GM19324 (cell line): ENCODE measurements around the gene LRRN3.

ENCODE experiments used
- ATAC-seq: cut with Tn5 transposase; IDR thresholded peaks from one replicate; pipeline ENCODE4 v1.9.1; 2021; ENCODE audit warnings: mild to moderate bottlenecking, moderate library complexity; ENCODE audit not compliant: unreplicated experiment, low FRiP score

Gene LRRN3

DNA sequence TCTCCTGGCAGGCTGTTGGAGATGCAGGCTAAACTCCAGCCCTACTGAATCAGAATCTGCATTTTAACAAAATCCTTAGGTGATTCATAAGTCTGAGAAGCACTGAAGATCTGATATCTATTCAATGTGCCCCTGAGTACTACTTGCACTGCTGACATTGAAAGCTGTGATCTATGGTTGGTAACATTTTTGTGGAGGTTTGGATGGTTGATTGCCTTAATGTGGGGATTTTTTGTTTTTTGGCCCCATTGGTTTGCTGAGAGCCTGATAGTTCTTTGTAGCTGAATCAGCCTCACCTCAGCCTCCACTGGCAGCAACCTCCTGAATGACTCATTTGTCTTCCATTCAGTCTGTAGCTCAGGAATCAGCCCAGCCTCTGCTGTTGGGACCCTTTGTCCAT is 14.7 kb upstream of the LRRN3 start:
- no peak for ATAC-seq

DNA sequence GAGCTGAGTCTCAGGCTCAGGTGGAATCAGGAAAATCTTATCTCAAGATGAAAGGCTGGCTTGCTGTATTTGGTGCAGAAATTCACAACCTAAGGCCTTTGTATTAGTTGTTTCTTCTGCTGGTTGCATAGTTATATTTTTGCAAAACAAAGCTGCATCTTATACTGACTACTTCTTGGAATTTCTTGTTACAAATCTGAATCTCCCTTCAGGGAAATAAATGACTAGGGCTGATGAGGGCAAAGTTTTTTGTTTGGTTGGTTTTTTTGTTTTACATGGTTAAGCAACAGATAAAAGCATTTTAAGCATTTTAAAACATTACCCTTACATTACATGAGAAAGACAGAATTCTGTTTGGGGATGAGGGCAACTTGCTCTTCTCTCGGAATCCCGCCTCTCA is 13.9 kb upstream of the LRRN3 start:
- ATAC-seq, result no peak

DNA sequence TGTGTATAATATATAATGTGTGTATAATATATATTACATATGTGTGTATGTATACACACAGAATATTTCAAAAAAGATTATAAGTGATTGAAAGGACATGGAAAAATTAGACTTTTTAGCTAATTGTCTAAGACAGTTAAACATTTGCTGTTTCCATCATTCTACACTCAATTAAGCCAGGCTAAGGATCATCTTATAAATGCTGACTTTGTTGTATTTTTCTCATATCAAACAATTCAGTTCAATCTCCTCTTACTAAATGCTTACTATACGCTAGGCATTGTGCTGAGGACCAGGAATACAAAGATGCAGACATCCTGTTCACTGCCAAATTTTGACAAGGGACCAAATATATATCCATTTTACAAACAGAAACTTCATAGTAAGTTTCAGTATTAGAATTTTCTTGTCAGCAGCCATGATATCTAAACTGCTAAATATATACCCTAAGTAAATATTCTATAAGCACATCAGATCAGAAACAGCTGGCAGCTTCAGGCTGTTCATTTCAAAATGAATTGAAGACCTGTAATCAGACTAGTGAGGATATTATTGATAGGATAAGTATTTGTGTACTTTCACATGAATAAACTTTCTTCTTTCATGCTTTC is 10.3 kb upstream of the LRRN3 start:
- ATAC-seq, result no peak

DNA sequence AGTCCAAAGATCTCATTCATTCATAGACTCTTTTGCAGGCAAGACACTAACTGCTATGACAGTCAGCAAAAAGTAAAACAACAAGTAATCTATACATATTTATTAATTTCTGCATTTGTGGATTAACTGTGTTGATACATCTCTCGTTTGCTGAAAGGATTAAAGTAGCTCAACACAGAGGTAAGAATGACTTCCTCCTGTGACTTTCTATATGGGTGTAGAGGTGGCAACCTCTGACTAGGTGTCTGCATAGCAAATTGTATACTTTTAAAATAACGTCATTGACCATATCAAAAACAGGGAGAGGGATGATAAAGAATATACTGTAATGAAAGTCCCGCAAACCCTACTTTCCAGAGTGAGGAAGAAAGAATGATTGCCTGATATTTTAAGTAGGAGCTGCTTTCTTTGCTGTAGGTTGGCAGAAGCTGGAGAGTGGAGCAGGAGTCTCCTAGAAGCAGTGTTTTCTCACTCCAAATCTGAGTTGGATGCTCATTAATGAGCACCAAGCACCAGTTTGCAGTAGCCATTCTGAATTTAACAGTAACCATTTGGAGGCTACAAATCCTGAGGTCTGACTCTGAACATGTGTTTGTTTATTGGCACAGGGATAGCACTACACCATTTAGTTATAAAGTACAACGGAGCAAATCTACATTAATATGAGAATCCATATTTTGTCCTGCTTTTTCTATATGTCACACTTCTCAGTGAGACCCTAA is 9.2 kb upstream of the LRRN3 start:
- no peak for ATAC-seq

DNA sequence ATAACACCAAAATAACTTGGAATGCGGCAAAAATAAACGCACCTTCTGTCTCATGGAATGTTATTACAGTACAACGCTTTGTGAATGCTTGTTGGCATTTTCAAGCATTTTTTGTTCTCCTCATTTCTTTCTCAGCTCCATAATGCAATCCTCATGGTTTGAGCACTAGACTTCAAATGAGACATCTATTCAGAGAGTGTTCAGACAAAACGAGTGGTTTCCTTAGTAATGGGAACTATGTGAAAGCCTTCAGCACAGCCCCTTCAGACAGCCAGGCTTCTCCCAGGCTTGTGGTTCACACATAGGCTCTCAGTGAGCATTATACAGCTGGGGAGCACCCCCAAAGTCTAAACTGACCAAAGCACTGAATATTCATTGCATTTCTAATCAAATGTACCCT is 8.6 kb upstream of the LRRN3 start:
- ATAC-seq, result no peak

DNA sequence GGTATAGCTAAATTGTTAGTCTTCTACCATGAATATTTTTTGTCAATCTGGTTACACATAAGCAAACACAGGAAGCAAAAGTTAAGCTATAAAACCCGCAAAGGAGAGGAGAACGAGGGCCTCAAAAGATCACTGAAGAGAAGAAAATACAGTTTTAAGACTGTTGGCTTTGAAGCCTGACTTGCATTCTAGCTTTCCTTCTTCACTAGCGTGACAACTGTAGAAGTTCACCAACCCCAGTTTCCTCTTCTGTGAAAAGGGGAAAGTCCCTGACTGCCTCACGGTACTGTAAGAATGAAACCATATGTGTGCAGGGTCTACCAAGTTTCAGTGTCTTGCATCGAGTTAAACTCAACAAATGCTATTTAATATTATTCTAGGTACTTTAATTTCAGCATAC is 7.5 kb upstream of the LRRN3 start:
- ATAC-seq, result peak; percentile 99

DNA sequence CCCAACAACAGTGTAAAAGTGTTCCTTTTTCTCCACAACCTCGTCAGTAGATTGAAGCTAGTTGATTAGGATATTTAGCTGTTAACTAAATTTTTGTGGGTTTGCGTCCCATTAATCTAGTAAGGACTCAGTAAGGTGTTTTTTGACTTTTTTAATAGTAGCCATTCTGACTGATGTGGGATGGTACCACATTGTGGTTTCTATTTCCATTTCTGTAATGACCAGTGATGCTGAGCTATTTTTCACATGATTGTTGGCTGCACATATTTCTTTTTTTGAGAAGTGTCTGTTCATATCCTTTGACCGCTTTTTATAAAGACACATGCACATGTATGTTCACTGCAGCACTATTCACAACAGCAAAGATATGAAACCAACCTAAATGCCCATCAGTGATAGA is 5.6 kb upstream of the LRRN3 start:
- ATAC-seq, result no peak

DNA sequence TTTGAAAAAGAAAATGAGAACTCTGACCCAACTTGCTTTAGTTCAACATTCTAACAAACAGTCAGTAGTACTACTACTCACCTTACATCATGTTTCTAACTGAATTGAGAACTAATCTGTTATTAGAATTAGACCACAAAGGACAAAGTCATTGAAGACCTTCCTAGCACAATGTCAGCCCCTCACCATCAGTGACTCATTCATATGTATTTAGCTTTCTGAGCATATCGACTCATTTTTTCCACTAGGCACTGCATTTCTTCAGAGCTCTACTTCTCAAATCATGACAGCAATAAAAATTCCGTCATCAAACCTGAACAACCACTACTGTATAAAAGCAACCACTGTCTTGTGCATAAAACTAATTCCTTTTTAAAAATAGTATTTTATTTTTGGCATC is 4.4 kb upstream of the LRRN3 start:
- ATAC-seq, result no peak

DNA sequence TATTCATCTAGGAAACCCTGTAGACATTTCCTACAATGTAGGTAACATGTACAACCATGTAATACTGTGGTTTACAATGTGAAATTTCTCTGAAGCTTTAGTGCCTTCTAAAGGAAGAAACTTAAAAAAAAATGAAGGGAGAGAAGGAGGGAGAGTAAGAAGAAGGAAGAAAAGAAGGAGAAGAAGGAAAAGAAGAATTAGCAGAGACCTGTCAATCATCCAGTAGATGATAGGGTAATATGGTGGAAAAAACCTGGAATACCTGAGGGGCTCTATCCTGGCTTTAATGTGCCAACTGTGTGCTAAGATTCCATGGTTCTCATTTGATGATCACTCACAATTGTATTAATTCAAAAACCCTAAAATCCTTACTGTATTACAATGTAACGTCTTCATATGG is 2.6 kb upstream of the LRRN3 start:
- ATAC-seq, result no peak

DNA sequence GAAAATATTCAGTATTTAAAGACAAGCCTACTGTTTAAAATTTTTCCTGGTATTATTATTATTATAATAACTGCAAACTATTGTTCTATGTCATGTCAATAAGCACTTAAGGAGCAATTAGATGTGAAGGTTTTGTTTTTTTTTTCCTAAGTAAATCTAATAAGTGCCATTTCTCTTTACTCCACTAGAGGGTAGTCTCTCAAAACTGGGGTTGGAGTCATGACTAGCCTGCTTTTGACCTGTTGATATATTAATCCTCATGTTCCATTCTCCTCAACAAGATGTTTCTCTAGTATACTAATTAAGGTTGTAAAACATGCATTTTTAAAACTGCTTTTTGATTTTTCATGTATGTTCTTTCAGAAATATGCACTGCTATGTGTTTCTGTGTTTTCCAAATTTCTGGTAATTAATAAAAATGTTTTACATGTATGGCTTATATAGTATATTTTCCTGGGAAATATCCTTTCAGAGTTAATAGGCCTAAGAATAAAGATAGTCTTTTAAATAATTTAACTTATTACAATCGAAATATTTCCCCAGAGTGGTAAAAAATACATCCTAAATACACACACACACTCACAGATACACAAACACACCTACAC is 1.0 kb upstream of the LRRN3 start:
- ATAC-seq, result no peak

DNA sequence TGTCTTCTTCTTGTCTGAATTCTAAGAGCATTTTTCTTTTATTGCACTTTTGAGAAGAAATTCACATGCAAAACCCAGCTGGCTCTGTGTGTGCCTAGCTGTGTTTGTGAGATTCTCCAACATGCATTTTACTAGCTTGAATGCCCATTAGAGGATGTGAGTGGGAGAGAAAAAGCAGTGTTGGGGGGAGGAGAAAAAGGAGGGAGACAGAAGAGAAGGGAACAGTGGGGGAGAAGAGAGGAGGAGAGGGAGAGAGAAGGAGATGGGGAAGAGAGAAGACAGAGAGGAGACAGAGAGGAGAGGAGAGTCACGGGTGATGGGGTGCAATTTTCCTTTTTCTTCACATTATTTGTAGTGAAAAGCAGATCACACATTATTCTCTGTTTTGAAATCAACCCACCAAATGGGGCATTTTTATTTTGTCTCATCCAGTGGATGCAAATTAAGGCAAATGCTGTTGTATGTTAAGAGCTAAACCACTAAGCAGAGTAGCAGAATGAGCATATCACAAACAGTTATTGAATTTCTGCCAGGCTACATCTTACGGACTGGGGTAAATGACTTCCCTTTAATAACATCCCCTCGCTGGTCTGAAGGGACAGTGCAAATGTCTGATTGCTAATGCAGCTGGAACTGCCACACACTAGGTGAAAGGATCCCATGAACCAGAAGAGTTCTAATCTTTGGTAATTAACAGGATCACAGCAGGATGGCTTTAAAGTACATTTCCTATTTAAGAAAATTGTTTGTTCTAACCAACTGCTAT is 849 bp downstream of the LRRN3 start:
- peak; percentile 36 for ATAC-seq

DNA sequence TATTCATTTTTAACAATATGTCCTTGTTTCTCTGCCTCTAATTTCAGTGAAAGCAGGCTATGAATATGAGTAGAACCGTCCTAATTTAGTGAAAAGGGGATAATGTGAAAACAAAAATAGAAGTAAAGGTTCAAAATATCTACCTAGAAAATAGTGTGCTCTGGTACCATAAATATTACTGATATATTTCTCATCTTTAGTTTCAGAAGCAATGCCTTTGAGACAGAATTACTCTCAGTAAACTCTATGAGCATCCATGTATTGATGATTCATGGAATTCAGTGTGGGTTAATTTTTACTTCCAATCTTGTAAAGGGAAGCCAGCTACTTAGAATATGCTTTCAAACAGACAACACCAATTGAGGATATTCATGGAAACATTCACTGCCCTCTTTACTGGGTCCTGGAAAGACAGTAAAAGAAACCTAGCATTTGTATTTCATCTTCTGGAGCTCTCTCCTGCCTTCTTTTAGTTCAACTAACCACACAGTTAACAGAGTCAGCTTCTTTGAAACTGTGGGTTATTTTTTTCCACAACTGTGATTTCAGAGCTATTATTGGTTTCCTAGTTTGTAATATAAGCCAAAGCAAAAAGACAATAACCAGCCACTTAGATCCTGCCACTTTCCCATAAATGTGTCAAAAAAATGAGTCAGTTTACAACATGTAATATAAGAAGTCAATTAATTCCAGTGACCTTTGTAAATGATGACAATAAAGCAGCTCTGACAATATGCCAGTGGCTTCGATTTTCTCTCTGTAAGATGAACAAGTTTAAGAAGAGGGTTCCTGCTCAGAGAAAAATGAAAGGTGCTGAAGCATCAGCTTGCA is 1.7 kb downstream of the LRRN3 start:
- ATAC-seq, result peak; percentile 51

DNA sequence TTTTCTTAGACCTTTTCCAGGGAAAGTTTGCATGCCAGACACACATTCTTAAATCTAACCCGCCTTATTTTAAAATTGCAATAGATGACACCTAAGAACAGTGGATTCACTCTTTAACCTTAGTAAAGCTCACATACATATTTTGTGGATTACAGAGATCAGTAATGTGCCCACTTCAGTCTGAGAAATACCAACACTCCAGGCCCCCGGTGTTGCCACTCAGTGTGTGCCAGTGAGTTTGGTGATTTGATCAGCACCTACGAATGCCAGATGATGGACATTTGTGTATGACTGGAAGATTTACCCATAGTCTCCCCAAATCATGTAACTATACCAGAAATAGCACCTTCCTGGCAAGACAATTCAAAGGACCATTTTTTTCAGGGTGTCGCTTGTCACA is 2.6 kb downstream of the LRRN3 start:
- no peak for ATAC-seq

DNA sequence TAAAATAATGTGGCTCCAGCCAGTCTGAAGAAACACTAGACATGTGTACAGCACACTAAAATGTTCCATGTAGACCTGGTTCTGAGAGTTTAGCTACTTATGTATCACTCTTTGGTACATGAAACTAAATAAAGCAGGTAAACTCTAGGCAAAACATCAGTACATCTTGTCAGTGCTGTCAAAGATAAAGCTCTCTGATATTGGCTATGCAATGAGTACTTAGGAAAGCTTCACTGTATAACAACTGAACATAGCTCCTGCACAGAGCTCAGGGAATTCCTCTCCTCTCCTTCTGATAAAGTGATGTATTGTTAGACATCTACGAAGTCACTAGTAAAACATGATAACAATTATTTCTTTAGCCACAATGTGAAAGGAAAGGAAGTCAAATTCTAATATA is 3.5 kb downstream of the LRRN3 start:
- no peak for ATAC-seq

DNA sequence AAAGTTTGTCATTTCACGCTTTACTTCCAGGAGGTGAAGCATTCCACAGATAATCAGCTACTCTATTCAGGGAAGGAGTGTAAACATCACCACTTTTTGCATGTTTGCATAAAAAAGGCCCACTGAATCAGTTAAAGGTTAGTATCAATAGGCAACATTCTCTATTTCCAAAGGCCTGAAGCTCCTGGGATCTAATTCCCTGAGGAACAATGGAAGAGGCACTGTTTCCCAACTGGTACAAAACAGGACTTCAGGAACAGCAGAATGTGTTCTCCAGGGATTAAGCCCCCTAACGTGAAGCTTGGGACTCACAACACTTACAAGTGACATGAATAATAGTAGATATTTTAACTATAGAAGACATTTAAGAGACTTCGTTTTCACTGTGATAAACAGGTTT is 6.1 kb downstream of the LRRN3 start:
- no peak for ATAC-seq

DNA sequence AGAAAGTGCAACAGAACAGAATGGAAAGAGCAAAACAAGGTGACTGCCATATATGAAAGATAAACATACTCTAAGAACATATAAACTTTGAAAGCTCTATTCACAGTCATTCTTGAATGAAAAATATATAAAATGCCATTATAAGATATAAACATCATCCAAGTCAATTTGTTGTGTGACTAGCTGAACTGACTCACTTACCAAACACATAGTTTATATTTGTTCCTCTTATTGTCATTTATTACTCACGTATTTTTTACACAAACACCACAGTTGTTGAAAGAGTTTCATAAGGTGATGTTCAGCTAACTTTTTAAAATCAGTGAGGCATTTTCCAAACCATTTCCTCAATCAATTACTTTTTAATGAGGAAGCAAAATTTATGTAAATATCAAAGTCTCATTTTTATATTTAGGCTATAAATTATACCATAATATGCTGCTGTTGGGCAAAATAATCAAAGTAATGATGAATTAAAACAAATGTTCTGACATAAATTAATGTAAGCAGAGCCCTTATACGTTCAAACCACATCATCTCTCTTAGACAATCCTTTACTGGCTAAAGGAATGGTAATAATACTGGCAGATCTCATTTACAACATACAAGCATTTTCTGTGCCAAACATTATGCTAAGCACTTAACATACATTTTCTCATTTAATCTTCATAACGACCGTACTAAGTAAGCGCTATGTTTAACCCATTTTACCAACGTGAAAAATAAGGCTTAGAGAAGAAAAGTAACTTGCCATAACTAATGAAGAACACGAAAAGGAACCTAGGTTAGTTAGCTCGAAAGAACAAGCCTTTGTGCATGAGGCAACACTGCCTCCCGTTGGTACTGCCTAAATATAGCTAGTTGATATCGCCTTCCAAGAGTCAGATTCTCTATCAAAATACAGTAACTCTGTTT is 7.3 kb downstream of the LRRN3 start:
- ATAC-seq, result peak; percentile 83

DNA sequence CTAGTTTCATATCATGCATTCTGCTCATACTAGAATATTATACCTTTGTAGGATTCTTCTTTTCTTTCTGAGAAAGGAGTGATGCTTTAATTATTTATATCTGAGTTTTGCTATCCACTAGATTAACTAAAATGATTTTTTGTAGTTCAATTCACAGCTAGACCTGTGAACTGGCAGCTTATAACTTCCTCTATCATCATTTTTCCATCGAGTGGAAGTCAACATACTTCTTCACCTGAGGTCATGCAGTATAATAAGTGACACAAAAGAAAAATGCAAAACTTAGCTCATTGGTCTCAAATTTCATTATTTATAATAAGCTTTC is 8.0 kb downstream of the LRRN3 start:
- no peak for ATAC-seq

DNA sequence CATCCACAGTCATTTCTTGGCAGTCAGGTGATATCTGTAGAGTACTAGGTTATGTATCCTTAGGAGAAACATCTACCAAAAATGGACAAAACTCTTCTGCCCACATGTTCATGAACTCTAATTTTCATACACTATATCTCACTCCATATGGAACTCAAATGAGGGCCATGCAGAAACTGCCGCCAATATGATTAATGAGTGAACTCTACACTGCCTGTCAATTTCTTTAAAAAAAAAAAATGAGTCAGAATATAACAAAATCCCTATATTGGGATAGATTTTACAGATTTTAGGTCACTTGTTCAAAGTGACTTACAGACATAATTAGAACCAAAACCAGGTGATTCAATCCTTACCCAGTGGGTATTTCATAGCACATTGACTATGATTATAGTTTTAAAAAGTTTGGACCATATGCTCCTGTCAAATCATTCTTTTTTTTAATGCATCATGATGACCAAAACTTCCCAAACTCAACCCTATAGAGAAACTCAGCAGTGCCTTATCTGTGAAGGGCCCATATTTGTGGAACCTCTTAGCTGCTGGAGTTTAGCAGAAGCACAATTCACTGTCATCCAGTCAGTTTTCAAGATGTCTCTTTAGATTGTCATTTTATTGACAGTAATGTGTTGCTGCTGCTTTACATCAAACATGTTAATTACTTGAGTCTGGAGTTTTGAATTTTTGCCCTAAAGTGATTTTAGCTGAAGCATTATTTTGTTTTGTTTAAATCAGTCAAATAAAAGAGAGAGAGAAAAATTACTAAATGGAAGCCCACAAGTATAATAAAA is 11.1 kb downstream of the LRRN3 start:
- no peak for ATAC-seq

DNA sequence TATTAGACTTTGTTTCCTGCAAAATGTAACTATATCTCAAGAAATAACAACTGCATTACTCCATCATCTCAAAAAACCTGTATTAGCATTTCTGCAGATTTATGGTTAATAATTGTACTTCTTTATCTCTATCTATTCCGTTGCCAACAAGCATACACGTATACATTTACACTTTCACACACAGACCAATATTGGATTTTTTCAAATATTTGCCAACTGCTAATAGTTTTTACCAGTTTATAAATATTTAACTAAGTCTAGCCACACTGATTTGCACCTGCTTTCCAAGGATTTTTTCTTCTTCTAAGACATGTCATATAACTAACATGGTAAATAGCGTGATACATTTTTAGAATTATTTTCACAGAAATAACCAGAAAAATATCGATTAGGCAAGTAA is 12.2 kb downstream of the LRRN3 start:
- ATAC-seq, result no peak
